Stimulated activated CD8-positive, alpha-beta memory T cell treated with anti-CD3 and anti-CD28 coated beads, Interleukin-12 subunit alpha, Interleukin-12 subunit beta, amount 100 ng/mL, for 1 hour (primary cell): Measurements from ENCODE around the gene NR0B2.
"Not testable (repeated sequence)": the region's sequence is repeated elsewhere in the genome, so short reads cannot be mapped to it uniquely, and the experiment has no call there.

ENCODE experiments used
- DNase-seq: peaks from one replicate; pipeline ENCODE4 v3.0.0-alpha.2; 2020; ENCODE audit warnings: low read depth

Gene NR0B2, protein sequence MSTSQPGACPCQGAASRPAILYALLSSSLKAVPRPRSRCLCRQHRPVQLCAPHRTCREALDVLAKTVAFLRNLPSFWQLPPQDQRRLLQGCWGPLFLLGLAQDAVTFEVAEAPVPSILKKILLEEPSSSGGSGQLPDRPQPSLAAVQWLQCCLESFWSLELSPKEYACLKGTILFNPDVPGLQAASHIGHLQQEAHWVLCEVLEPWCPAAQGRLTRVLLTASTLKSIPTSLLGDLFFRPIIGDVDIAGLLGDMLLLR

DNA sequence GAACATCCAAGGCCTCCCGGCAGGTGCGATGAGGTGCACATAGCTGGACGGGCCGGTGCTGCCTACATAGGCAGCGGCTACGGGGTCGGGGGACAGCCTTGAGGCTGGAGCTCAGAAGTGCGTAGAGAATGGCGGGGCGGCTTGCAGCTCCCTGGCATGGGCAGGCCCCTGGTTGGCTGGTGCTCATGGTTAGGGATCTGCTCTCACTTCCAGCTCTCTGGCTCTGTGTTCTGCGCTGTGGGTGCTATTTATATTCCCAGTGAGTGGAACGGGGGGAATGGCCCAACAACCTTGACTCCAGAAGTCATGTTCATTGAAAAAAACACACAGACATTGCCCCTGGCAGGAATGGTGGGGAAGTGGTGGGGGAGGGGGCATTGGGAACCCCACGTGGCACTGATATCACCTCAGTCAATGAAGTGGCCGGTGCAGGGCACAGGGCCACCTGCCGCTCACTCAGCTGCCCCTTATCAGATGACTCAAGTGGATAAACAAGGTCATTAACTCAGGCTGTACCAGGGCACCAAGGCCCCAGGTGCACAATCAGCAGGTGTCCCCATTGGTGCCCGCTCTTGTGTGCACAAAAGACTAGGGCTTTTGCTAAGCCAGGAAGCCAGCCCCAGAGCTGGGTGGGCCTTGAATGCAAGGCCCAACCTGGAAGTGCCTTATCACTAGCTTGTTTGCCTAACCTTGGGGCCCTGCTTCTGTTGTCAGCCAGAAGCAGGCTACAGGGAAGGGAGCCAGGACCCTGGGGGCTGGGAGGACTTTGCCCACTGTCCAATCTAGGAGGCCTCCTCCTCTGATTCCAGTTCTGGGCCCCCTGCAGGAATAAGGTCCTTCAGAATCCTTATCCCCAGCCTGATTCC, at the start of gene NR0B2:
NR0B2 (minus strand) TSS at position 222 of the 866 bp plus-strand sequence; CDS start at position 187, 35 bp downstream.
- no peak for DNase-seq

DNA sequence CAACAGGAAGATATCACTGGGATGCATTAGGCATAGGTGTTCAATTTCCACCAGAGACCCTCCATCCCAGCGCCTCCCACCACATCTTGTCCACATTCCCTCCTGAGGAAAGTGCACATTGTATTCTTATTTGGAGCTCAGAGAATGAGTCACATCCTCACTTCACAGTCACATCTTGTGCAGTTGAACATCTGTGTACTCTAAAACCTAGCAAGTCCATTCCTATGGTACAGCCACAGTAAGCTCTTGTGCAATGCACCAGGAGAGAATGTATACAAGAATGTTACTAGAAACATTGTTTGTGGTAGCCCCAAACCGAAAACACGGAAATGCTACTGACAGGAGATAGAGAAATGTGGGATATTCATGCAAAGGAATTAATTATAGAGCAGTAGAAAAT, 48.1 kb upstream of the NR0B2 start:
- DNase-seq, result no peak

DNA sequence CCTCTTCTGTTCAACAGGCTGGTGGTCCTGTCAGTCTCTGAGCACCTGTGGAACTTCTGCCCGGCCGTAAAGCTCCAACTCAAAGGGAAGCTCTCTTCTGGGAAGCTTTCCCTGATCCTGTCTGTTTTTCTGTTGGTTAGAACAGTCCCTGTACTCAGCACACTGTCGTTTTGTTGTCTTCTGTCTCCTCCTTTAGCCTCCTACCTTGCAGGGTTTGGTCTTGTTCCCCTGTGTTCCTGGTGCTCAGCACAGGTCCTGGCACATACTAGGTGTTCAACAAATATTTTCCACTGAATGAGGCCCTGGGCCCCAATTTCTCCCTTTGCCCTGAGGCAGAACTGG, 46.8 kb upstream of the NR0B2 start:
- DNase-seq, result no peak

DNA sequence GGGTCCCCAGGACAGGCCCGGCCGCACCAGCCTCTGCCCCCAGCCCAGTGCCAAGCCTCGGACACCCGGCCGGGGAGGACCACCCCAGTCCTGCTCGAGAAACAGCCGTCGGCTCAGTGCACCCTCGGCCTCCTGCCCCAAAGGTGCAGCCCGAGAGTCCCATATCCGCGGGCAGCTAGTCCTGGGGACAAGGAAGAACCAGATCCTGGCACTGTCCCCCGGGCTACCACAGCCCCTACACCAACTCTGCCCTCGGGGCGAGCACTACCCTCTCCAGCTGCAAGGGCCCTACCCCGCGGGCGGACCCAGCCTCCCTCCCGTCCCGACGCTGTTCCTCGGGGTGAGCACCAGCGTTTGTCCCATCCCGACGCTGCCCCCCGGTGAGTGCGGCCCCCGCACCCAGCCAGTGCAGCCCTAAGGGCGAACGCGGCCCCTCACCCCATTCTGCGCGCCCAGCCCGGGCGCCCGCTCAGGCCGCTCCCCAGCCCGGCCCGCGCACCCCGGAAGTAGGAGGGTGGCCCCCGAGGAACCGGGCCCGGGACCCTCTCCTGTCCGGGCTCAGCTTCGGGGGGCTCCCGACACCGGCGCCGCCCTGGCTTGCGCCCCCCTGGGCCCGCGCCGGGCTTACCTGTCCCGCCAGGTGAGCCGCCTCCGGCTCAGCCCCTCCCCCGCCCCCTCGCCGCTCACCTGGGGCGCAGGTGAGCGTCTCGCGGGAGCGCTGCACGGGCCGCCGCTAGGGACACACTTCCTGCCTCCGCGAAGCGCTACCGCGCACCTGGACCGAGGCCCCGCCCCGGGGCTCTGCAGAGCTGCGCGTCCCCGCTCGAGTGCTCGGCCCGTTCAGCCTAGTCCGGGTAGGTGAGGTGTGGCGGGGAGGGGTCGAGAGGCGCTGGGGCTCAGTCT, 46.2 kb upstream of the NR0B2 start, which contains the start of gene KDF1:
KDF1 (minus strand) TSS at position 747 of the 903 bp plus-strand sequence. CDS start 8,088 bp downstream, outside the sequence.
- peak; percentile 11 for DNase-seq

DNA sequence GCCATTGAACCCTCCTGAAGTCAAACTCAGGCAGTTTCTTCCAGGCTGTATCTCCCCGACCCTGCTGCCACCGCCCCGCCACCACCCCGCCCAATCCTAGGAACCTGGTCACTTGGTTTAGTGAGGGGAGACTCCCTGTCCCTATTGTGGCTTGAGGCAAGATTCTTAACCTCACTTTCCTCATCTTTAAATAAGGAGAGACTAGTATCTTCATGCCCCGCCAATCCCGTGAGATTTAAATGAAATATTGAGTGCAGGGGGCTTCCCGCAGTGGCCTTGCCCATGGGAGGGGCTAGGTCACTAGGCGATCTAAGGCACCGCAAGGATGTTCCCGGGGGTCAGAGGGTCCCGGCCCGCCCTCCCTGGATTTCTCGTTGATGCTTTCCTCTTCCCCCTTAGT, 45.5 kb upstream of the NR0B2 start:
- no peak for DNase-seq

DNA sequence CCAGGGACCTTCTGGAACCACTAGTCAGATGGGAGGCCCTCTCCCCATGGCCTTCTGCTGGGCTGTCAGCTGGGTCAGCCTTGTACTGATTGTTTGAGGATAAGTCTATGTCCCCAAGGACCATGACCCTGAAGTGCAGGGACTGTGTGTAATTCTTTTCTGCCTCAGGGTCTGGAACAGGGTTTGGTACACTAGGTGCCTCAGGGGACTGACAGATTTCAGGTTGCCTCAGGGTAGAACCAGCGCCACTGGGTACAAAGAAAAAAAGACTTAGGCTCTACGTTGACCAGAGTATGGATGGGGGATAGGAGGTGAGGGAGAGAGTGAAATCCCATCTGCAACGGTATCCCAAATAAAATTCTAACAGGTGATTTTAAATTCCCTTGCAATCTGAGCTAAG, 43.5 kb upstream of the NR0B2 start:
- no peak for DNase-seq

DNA sequence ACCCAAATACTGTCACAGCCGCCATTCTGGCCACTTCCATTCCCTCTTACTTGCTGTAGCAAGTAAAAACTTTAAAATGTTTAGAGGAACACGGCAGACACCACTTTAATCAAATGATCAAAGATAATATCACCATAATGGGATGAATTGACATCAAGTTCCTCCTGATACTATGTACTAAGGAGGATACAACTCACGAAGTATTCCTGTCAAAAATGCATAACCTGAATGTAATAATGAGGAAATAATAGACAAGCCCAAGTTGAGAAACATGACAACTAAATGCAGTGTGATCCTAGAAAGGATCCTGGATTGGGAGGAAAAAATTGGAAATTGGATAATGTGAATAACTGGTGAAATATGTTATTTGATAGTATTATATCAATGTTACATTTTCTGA, 42.5 kb upstream of the NR0B2 start:
- DNase-seq, result no peak

DNA sequence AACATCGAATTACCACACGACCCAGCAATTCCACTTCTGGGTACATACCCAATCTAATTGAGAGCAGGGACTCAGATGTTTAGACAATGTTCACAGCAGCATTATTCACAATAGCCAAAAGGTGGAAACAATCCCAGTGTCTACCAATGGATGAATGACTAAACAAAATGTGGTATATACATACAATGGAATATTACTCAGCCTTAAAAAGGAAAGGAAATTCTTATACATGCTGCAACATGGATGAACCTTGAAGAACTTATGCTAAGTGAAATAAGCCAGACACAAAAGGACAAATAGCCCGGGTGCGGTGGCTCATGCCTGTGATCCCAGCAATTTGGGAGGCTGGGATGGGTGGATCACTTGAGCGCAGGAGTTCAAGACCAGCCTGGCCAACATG, 39.6 kb upstream of the NR0B2 start:
- no peak for DNase-seq

DNA sequence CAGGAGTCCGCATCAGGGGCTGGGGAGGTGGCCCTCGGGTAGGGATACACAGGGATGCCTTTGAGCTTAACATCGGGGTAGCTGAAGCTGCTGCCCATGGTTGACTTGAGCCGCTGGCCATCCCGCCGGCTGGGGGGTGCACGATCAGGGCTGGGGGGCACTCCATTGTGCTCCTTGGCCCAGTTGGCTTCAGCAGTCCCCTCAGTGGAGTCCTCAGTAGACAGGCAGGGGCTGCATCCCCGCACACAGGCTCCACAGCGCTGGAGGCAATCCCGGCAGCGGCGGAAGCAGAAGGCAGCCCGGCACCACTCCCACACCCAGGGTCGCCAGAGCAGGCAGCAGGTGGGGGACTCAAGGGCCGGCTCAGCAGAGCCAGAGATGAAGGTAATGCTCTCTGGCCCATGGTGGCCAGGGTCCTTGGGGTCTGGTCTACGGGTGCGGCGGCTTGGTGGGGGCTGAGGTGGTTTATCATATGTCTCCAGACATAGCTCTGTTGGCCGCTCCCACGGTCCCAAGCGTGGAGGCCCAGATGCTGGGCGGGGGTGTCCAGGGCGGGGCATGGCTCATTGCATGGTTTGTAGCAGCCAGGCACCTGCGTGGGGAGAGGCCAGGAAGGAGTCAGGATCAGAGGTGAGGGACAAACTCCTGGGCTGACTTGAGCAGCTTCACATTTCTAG, 38.2 kb upstream of the NR0B2 start:
- DNase-seq, result no peak

DNA sequence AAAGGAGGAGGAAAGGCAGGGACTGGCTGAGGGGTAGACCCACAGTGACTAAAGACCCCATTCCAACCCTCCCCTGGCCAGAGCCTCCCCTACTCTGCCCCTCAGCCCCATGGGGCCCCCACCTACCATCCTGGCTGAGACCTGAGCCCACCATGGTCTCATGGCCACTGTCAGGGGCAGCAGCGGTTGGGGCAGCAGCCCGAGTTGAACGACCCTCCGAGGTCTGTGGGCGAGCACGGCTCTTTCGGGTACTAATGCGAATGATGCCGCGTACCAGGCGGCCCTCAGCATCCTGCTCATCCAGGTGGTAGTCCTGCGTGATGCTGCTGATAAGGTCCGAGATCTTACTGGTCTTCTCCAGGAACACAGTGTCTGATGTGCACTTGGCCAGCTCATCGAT, 37.4 kb upstream of the NR0B2 start:
- DNase-seq, result no peak

DNA sequence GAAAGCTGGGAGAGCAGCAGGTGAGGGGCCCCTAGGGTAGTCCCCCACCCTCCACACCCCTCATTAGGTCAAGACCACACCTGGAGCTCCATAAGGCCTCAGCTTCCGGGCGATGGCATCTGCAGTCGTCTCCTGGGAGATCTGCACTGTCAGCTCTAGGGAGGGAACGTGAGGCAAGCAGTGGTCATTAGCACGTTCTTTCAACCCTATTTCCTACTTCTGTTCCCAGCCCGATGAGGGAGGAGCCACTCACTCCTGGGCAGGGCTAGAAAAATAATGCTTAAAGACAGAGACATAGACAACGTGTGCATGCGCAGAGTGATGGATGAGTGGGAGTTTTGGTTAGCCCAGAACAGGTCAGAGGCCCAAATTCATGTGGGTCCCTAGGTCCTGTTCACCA, 36.8 kb upstream of the NR0B2 start:
- DNase-seq, result no peak

DNA sequence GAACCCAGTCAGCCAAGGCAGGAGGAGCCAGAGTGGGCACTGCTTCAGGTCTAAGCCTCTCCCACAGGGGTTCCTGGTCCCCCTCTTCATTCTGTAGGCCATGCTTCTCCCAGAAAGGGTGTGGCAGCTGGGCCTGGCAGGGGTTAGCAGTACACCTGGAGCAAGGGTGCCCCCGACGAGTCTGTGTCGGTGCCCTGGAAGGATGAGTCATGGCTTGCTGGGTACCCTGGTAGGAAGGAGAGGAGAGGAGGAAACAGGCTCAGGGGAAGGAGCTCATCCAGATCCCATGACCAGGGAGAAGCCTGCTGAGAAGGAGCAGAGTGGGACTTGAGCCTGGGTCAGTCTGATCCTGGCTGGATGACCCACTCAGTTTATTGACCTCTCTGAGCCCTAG, 36.1 kb upstream of the NR0B2 start:
- DNase-seq, result no peak

DNA sequence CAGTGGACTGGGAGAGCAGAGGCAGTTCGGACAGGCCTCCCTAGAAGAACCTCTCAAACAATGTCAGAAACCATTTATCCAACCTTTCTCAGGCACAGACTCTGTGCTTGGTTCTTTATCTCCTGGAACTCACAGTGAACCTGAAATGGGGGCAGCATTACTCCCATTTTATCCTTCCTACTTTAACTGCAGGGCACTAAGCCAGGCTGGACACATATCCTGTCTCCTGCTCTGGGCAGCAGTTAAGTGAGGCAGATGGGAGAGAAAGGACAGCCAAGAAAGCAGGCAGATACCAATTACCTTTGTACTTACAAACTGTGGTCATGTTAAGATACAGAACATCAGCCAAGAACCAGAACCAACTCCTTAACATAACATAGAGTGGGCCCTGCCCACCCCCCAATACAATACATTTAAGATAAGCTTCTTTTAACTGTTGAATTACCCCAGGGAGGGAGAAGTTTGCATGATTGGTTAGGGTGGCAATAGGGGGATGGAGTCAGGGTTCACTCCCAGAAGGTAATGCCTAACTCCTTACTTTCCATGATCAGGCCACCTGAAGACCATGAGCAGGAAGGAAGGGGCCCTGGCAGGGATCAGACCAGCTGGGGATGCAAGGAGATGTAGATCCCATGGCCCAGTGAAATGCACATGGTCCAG, 35.6 kb upstream of the NR0B2 start:
- no peak for DNase-seq

DNA sequence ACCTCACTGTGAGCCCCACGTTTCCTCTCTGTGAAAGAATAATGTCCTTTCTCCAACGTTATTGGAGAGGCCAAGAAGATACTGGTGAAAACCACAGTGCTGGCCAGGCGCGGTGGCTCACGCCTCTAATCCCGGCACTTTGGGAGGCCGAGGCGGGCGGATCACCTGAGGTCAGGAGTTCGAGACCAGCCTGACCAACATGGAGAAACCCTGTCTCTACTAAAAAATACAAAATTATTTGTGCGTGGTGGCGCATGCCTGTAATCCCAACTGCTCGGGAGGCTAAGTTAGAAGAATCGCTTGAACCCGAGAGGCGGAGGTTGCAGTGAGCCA, 34.9 kb upstream of the NR0B2 start:
- DNase-seq, result not testable (repeated sequence)

DNA sequence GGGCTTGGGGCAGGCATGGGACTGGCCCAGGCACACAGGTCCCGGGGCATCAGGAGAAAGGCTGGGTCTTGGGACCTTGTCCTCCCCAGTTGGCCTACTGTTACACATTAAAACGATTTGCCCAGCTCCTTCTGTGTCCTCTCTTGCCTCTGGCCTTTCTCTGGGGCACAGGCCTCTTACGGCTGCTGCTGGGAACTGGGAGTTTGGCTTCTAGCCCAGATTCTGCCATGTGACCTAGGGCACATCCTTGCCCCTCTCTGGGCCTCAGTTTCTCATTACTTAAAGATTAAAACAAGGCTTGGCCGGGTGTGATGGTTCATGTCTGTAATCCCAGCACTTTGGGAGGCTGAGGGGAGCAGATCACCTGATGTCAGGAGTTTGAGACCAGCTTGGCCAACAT, 32.5 kb upstream of the NR0B2 start:
- no peak for DNase-seq

DNA sequence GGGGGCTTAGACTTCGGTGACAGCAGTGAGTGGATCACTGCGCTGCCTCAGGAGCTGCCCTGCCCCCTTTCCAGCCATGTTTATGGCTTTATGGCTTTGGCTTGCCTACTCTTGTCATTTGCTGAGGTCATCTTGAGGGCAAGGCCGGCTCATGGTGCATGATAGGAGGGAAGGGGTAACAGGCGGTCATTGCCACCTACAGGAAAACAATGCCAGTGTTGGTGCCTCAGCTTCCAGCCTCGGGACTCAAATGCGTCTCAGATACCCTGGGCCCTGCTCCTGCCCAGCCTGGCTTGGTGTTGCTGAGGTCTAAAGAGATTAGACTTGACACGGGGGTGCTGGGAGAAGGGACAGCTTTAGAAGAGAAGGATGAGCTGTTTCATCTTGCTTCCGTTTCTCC, 32.0 kb upstream of the NR0B2 start:
- DNase-seq, result no peak

DNA sequence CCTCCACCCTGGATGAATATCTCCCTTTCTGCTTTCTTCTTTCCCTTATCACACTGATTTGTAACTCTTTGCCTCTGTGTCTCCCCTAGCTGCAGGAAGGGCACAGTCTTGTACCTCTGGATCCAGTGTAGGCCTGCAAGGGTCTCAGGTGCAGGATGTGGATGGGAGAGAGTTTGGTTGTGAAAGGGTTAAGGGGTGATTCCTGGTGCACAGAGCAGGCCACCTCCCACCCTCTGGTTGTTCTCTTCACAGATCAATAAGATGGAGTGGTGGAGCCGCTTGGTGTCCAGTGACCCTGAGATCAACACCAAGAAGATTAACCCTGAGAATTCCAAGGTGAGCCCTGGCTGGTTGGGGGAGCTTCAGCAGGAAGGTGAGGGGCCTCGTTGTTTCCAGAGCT, 31.4 kb upstream of the NR0B2 start:
- DNase-seq, result no peak

DNA sequence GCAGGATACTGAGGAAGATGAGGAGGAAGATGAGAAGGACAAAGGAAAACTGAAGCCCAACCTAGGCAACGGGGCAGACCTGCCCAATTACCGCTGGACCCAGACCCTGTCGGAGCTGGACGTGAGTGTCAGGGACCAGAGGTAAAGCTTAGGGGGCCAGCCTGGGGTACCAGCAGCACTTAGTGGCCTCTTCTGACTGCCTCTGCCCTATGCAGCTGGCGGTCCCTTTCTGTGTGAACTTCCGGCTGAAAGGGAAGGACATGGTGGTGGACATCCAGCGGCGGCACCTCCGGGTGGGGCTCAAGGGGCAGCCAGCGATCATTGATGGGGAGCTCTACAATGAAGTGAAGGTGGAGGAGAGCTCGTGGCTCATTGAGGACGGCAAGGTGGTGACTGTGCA, 28.9 kb upstream of the NR0B2 start:
- no peak for DNase-seq

DNA sequence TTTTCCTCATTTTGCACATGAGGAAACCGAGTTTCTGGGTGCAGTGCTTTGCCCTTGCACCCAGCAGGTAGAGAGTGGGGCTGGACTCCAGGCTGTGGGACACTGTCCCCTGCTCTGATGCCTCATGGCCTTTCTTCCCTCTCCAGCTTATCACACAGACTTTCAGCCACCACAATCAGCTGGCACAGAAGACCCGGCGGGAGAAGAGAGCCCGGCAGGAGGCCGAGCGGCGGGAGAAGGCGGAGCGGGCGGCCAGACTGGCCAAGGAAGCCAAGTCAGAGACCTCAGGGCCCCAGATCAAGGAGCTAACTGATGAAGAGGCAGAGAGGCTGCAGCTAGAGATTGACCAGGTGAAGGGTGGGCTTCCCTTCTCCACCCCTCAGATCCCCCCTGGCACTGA, 27.5 kb upstream of the NR0B2 start:
- no peak for DNase-seq

DNA sequence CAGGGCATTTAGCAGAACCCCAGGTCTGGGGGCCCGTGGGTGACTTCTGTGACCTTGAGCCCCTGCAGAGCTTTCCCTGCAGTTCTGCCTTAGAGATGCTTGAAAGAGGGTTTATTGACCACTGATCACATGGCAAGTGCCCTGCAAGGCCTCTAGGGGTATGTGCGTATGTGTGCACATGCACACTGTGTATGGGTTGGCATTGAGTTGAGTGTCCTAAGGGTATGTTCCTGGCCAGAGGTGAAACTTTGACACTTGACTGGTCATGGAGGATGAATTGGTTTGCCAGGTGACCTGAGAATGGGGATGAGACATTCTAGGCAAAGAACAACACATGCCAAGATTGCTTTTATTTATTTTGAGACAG, 24.9 kb upstream of the NR0B2 start:
- DNase-seq, result no peak

DNA sequence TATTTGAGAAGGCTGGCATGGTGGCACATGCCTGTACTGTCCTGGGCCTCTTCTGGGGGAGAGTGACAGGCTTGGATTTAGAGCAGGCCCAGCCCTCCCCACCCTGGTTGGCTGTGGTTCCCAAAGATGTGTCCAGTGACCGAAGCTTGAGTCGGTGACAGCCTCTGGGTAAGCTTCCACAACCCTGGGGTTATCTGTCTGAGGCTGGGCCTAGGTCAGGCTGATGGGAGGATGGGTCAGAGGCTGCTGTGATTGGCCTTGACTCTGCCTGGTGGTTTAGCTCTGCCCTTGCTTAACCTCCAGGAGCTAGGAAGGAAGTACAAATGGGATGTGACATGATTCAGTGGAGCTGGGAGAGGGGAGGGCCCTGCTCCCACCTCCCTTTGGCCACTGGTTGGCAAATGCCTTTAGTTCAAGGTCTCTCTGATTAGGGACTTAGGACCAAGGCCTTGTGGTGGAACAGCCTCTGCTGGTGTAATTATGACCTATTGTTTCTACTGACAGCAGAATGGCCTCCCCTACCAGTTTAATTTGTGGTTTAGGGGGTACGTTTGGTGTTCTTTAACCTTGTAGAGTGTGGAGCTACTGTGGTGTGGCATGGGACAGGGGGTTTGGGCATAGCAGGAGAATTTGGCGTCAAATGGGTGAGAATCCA, 24.4 kb upstream of the NR0B2 start:
- DNase-seq, result no peak
